Fibroblast of skin of scalp (primary cell): ENCODE results near the gene ANAPC10.
"Not testable (repeated sequence)": the region's sequence is repeated elsewhere in the genome, so short reads cannot be mapped to it uniquely, and the experiment has no call there.

Experiments used
- DNase-seq: peaks from one replicate; pipeline ENCODE4 v3.0.0-alpha.2; 2013

The ANAPC10 gene

DNA sequence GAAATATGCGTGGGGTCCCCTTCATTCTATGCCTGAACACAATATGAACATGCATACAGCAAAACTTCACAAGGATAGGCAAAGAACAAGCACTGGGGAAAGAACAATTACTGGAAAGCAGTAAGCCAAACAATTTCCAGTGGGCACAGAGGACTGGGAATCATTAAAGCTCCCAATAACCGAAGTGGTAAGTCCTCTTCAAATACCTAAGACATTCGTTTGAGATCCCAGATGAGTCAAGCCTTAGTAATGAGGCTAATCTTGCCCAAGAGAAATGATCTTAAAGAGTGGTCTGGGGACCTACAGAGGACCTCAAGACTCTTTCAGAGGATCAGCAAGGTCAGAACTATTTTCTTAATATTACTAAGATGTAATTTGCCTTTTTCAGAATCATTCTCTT lies 28.6 kb downstream of the ANAPC10 start:
- DNase-seq: peak; percentile 60

DNA sequence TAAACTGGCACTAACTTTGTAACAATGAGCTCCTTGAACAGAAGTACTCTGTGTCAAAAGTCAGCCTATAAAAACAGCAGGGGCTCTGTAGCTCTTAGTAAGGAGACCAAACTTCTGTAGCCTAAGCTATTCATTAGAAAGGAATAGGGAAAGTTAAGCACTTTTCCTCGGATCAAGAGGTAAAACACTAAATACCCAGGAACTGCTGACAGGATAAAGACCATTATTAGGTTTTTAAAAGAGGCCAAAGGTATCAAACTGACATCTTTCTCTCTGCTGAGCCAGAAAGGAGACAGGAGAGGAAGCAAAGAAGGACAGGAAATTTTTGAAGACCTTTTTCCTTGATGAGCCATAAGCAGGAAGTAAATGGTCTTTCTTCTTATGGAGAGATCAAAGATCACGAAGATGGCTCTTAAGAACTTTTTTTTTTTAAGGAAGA lies 31.9 kb downstream of the ANAPC10 start:
- DNase-seq: no peak

DNA sequence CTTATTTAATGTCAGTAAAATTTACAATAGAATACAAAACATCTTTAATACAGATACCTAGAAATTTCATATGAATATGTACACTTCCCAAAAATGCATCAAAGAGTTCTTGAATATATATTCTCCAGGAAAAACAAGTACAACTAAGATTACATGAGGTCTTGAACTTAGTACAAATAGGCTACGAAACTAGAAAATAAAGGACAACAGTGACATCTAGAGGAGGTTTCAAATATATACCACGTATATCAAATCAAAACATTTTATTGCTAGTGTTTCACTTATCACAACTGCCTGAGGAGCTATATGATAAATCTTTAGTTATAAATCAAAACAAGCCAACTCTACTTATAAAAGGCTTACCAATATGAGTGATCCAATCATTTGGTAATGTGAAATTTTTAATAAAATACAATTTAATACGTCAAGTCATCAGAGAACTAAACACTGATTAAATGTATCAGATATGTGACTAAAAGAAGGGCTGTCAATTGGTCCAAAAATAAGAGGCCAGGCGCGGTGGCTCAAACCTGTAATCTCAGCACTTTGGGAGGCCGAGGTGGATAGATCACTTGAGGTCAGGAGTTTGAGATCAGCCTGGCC lies 36.6 kb downstream of the ANAPC10 start:
- DNase-seq: peak; percentile 66

DNA sequence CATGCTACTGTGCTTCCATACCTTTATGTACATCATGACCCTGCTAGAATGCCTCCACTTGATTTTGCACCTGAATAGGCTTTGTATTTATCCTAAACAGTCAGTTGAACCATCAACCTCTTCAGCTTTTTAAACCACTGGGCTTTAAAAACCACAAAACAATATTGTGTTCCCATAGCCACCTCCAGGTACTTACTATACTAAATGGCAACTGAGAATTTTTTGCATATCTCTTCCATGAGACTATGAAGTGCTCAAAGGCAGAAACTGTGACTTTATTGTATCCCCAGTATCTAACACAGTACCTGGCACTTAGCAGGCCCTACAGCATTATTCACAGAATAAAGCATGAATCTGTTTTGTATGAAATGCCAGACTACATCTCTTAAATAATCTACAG lies 39.7 kb downstream of the ANAPC10 start:
- no peak for DNase-seq

DNA sequence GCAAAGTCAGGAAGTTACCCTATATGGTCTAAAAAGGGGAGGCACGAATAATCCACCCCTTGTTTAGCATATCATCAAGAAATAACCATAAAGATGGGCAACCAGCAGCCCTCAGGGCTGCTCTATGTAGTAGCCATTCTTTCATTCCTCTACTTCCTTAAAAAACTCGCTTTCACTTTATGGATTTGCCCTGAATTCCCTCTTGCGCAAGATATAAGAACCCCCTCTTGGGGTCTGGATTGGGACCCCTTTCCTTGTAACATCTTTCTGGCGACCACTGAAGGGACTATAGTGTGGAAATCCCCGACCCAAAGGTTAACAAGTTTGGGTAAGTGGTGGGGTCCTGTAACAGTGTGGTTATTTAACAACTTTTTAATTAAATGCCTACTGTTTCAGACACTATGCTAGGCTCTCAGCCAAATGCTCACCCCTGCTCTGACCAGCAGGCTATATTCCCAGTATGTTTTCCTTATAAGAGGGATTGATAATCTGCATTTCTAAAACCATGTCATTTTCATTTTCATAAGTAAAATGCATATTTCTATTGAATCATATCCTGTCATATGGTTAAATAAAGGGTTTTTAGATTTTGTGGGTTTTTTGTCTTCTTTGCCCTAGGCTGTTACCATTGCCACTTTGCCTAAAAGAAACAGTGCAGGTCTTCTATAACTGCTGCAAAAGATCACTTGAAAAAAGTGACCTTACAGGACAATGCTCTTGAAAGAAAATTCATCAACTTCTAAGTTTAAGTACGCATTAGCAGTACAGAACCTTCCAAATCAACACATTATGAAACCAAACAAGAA lies 41.5 kb downstream of the ANAPC10 start:
- DNase-seq: no peak

DNA sequence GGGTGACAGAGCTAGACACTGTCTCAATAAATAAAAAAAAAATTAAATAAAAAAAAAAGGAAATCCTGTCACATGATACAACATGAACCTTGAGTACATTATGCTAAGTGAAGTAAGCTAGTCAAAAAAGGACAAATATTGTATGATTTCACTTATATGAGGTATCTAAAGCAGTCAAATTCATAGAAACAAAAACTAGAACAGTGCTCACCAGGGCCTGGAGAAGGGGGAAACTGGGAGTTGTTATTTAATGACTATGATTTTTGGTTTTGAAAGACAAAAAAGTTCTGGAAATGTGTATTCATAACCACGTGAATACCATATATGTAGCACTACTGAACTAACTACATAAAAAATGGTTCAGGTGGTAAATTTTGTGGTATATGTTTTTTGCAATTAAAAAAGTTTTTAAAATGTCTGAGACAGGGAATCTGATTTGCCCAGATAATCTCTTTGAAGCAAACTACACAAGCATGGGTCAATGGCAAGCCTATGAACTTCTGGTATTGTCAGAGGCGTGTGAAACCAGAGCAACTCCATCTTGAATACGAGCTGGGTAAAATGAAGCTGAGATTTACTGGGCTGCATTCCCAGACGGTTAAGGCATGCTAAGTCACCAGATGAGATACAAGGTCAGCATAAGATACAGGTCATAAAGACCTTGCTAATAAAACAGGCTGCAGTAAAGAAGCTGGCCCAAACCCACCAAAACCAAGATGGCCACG lies 42.3 kb downstream of the ANAPC10 start:
- no peak for DNase-seq

DNA sequence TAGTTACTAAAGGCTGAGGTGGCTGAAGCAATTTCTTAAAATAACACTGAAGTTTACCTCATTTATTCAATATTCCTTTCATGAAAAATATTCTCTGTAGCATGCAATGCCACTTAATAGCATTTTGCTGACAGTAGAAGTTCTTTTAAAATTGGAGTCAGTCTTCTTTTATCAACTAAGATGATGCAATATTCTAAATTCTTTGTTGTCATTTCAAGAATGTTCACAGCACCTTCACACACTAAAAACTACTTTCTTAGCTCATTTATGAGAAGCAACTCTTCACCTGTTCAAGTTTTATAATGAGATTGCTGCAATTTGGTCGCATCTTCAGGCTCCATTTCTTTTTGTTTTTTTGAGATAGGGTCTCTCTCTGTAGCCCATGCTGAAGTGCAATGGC lies 48.8 kb downstream of the ANAPC10 start:
- no peak for DNase-seq

DNA sequence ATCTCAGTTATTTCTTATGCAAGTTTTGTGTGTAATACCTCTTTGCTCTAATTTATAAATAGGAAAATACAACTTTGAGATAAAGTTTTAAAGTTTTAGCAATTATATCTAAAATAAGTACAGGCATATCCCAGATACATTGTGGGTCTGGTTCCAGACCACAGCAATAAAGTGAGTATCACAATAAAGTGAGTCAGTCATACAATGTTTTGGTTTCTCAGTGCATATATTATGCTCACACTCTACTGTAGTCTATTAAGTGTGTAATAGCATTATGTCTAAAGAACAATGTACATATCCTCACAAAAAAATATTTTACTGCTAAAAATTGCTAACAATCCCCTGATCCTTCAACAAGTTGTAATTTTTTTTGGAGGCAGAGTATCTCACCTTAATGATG lies 49.2 kb downstream of the ANAPC10 start:
- DNase-seq: peak; percentile 17

DNA sequence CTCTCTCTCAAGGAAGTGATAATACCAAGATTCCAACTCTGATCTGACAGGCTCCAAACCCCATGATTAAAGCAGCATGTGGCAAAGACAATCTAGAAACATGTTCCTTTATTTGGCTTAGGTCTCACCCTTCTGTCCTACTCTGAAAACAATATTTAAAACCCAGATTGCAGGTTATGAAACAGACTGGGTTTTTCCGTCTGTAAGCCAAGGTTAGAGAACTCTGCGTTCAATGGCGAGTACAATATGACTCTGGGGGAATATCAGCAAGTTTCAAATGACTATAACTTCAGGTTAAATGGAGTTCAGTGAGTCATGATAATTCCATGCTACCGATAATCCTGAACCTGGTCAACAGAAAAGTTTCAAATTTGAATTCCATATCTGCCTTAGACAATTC lies 50.8 kb downstream of the ANAPC10 start:
- DNase-seq: no peak

DNA sequence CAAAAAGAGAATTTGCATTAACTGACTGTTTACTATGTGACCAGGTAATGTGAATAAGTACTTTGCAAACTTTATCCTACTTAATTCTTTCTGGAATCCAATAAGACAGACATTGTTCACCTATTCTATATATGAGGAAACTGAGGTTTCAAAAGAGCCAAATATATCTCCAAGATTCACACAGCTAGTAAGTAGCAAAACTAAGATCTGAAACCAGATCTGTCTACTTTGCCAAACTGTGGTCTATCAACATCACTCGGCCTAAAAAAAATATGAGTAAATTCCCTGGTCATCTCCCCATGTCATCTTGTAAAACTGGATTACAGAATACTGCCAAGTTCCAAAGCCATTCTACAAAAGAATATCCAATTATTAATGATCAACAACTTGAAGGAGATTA lies 52.8 kb downstream of the ANAPC10 start:
- no peak for DNase-seq

DNA sequence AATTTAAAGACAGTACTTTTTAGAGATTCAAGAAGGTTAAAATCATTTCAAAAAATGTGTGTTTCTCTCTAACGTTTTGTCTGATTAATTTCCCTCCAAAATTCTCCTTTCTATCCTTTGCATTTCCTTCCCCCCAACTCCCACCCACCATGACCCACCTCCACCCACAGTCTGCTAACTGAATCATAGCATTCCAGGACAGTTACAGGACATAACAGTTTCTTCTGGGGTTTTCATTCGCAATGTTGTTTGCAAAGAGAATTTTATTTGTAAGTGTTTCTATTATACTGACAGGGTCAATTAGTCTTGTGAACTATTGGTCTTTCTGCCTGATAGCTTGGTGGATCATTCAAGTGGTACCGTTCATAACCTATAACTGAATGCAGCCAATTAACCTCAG lies 53.7 kb downstream of the ANAPC10 start:
- peak; percentile 49 for DNase-seq

DNA sequence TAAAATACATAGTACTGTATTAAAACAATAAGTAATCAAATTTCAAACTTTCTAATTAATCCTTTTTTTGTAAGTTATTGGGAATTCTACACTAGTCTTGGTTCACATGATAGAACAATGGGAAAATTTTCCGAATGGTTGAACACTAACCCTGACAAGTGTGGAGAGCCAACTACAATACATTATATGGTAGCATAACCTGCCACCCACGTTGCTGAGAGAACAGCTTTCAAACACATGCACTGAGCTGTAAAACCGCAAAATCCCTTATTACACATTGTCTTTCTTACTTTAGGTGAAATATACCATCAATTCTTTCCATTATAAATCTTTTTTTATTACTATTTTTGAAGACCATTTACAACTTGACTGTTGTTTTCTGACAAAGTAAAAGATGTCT lies 54.7 kb downstream of the ANAPC10 start:
- peak; percentile 49 for DNase-seq

DNA sequence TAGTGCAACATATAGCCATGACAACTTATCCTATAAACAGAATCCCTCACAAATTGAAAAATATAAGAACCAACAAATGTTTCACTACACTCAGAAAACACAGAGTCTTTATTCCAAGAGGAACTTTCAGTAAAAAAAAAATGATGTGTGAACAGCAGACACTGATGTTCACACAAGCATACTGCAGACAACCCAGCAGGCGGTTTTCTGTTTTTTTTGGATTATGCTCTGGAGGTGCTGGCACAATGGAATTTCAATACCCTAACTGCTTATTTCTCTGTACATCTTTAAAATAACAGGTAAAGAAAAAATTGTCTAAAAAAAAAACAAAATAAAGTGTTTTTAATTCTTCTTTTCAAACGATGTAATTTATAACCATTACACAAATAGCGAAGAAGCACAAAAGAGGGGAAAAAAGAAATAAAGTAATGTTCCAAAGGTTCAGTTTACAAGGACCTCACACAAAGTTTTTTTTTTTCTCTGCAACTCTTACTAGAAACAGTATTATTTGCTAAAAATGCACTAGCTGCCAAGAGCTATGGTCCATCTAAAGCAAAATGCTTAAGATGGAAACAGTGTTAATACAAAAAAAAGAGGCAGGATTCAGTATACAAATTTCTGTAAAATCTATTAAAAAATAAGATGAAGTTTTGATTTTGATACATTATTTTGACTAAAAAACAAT lies 55.3 kb downstream of the ANAPC10 start:
- DNase-seq: peak; percentile 18

DNA sequence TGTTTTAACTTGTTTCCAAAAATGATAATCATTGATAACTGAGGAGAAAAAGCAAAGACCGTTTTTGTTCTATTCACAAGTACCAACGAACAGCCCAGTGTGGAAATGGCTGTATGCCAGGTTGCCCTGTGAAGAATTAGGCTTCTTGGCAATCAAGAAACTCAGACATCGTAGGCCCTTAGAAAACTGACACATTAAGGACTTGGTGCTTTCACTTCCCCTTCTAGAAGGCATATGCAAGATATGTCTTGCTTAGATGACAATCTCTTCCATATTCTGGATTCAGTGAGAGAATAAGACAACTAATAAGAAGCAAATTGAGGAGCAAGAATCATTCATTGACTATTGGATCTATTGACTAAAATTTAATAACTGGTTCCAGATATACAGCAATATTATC lies 56.6 kb downstream of the ANAPC10 start:
- DNase-seq: no peak

DNA sequence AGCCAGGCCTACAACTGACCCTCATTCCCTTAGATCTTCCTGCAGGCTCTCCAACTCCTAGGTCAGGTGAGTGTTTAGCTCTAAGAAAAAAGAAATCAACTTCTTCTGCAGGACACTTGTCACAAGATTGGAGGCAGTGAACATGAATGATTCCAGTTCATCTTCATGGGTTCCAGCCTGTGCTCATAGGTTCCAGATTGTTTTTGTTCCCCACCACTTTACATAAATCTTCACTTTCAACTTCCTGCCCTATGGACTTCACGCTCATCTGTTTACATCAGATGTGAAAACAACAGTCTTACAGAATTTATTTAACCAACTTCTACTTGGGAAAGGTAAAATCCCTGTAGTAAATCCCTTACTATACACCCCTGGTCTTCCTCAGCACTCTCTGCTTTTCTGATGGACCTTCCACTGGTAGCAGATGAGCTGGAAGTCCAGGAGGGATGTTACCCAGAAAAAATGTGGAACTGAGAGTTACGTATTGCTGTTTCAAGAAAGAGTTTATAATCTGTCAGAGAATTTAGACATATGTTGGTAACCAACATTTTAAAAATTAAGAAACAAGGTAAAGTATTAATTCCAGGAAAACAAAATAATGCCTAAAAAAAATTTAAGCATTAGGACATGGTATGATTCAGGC lies 62.4 kb downstream of the ANAPC10 start:
- no peak for DNase-seq

DNA sequence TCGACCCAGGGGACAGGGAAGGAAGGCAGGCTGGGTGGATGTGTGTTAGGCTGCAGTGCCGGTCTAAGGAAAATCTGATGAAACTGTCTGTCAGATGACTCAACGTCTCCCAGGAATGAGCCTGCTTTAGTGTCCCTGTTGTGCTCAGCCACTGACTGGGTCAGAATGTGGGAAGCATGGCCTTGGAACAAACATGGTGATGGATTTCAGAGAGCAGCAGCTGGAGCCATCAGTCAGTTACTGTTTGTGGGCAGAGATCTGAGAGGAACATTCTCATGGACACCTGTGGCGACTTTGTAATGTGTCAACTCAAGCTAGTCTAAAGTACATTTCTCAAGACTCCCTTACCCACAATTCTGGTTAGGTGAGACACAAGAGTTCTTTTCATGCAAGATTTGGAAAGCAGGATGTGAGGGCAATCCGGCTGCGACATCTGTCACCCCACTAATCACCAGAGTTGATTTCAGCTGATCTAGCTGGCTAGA lies 63.2 kb downstream of the ANAPC10 start:
- peak; percentile 94 for DNase-seq

DNA sequence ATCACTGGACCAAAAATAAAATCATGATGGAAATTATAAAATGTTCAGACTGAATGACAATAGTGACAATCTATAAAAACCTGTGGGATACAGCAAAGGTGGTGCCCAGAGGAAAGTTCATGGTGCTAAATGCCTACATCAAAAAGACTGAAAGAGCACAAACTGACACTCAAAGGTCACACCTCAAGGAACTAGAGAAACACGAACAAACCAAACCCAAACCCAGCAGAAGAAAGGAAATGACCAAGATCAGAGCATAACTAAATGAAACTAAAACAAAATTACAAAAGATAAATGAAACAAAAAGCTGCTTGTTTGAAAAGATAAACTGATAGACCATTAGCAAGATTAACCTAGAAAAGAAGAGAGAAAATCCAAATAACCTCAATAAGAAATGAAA lies 78.7 kb downstream of the ANAPC10 start:
- DNase-seq: no peak

DNA sequence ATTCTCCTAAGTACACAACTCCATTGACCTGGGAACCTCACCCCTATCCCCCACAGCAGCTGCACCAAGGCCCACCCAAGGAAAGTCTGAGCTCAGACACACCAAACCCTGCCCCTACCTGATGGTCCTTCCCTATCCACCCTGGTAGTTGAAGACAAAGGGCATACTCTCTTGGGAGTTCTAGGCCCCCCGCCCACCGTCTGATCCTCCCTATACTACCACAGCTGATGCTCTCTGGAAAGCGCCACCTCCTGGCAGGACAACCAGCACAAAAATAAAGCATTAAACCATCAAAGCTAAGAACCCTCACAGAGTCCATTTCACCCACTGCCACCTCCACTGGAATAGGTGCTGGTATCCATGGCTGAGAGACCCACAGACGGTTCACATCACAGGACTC lies 83.6 kb downstream of the ANAPC10 start:
- DNase-seq: no peak

DNA sequence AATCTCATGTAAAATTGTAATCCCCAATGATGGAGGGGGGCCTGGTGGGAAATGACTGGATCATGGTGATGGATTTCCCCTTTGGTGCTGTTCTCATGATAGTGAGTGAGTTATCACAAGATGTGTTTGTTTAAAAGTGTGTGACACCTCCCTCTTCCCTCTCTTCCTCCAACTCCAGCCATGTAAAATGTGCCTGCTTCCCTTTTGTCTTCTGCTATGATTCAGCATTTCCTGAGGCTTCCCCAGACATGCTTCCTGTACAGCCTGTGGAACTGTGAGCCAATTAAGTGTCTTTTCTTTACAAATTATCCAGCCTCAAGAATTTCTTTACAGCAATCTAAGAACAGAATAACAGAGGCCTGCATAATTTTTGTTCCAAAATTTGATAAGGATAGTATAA lies 85.2 kb downstream of the ANAPC10 start:
- DNase-seq: peak; percentile 47

DNA sequence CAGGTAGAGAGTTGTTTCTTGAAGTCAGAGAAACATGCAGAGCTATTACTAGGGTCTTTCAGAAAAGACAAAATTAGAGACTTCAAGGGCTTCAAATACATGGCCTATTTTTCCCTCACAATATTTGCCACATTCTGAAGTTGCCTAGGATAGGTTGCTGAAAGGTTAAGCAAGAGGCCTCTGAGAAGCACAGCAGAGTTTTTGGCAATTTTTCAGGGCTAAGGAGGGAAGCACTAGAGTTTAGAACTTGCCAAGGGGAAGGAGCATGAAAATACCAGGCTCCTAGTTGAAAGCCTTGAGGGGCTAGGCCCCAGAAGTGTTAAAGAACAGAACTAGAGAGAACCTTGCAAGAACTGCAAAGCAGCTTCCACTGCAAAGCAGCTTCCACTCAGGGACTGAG lies 86.4 kb downstream of the ANAPC10 start:
- no peak for DNase-seq

DNA sequence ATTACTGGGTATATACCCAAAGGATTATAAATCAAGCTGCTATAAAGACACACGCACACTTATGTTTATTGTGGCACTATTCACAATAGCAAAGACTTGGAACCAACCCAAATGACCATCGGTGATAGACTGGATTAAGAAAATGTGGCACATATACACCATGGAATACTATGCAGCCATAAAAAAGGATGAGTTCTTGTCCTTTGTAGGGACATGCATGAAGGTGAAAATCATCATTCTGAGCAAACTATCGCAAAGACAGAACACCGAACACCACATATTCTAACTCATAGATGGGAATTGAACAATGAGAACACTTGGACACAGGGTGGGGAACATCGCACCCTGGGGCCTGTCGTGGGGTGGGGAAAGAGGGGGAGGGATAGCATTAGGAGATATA lies 87.7 kb downstream of the ANAPC10 start:
- DNase-seq: not testable (repeated sequence)

DNA sequence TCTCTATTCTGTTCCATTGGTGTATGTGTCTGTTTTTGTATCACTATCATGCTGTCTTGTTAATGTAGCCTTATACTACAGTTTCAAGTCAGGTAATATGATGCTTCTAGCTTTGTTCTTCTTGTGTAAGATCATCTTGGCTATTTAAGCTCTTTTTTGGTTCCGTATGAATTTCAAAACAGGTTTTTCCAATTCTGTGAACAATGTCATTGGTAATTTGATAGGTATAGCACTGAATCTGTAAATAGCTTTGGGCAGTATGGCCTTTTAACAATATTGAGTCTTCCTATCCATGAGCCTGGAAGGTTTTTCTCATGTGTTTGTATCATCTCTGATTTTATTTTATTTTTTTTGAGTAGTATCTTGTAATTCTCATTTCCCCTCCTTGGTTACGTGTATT lies 94.3 kb downstream of the ANAPC10 start:
- DNase-seq: no peak

DNA sequence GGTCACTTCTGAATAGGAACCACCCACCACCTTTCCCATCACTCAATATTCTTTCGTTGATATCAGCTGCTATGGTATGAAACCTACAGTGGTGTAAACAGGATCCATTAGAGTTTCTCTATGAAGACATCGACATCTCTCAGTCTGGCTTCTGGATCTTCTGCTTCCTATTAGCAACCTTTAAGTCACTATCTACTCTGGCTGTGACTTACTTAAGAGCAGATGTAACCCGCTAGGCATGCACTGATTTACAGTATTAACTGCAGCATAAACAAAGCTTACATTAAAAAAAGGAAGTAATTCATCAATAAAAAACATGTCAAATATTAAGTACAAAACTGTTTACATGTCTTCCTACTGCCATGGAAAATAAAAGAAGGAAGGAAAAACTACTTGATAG lies 96.4 kb downstream of the ANAPC10 start:
- DNase-seq: no peak
